Osteocyte (in vitro differentiated cells): Measurements from ENCODE around the gene ANKRD13D. TPM values are rescaled to one million over a fixed set of nuclear protein-coding genes. Genes with fewer than 3 reads are reported as not detected.
A peak's percentile ranks its signal among the peaks of the same experiment; 100 is the strongest.

Experiments
- DNase-seq: peaks from one replicate; pipeline ENCODE4 v3.0.0; 2021; ENCODE audit warnings: mixed read lengths; ENCODE audit not compliant: unreplicated experiment; ENCODE audit errors: extremely low spot score
- H3K27ac Mint-ChIP-seq: one replicate; pipeline ENCODE4 v1.8.0; 2021; ENCODE audit warnings: mild to moderate bottlenecking, mixed read lengths; ENCODE audit not compliant: unreplicated experiment
- H3K27me3 Mint-ChIP-seq: one replicate; pipeline ENCODE4 v1.8.0; 2021; ENCODE audit warnings: mixed read lengths; ENCODE audit not compliant: unreplicated experiment
- H3K36me3 Mint-ChIP-seq: one replicate; pipeline ENCODE4 v1.8.0; 2021; ENCODE audit warnings: mixed read lengths; ENCODE audit not compliant: unreplicated experiment
- H3K4me1 Mint-ChIP-seq: one replicate; pipeline ENCODE4 v1.8.0; 2021; ENCODE audit warnings: mixed read lengths; ENCODE audit not compliant: unreplicated experiment
- H3K4me3 Mint-ChIP-seq: one replicate; pipeline ENCODE4 v1.8.0; 2021; ENCODE audit warnings: mild to moderate bottlenecking, moderate library complexity, mixed read lengths; ENCODE audit not compliant: unreplicated experiment
- H3K9me3 Mint-ChIP-seq: one replicate; pipeline ENCODE4 v1.8.0; 2021; ENCODE audit warnings: mixed read lengths; ENCODE audit not compliant: unreplicated experiment
- CTCF ChIP-seq: fragments of 200-600 bp; sonication (generic); IDR thresholded peaks from 2 replicates; pipeline ENCODE4 v1.5.0; 2021; ENCODE audit warnings: antibody characterized with exemption, mild to moderate bottlenecking, moderate library complexity
- total RNA-seq: library from RNA; stranded (reverse); gene quantifications from 2 replicates; pipeline ENCODE4 v1.2.1, GENCODE V29; 2021

ANKRD13D gene
- total RNA-seq, 1 donor from 2014 or later = 56.2 TPM

- Mint-ChIP-seq H3K9me3 (no peaks in the 10 kb centered on the region), H3K27ac (peak overlapping the region; percentile 52), H3K4me3 (no peak overlapping the region), H3K27me3 (no peaks in the 10 kb centered on the region), H3K4me1 (peaks cover 18% of the 10 kb centered on the region), H3K36me3 (peaks cover 65% of the 10 kb centered on the region)
- peak; percentile 47 for TF ChIP-seq CTCF
- no peak for DNase-seq
Measured at GRCh38 chr11:67252831-67253239, 36.3 kb upstream of the ANKRD13D start.

GRCh38 chr11:67253872-67254624 lies 35.1 kb upstream of the ANKRD13D start:
- Mint-ChIP-seq H3K9me3 (no peaks in the 10 kb centered on the region), H3K4me1 (peaks cover 14% of the 10 kb centered on the region), H3K27ac (peak overlapping the region; percentile 53), H3K27me3 (no peaks in the 10 kb centered on the region), H3K4me3 (no peak overlapping the region), H3K36me3 (peaks cover 54% of the 10 kb centered on the region)
- no peak for TF ChIP-seq CTCF
- DNase-seq = no peak

- Mint-ChIP-seq H3K27me3 (no peaks in the 10 kb centered on the region), H3K4me1 (peaks cover 14% of the 10 kb centered on the region), H3K36me3 (peaks cover 47% of the 10 kb centered on the region), H3K4me3 (no peak overlapping the region), H3K27ac (no peak overlapping the region), H3K9me3 (no peaks in the 10 kb centered on the region)
- no peak for DNase-seq
- no peak for TF ChIP-seq CTCF
Measured at GRCh38 chr11:67254798-67255197, 34.3 kb upstream of the ANKRD13D start.

- Mint-ChIP-seq H3K4me3 (no peak overlapping the region), H3K9me3 (no peaks in the 10 kb centered on the region), H3K4me1 (peaks cover 14% of the 10 kb centered on the region), H3K27ac (no peak overlapping the region), H3K27me3 (no peaks in the 10 kb centered on the region), H3K36me3 (peaks cover 41% of the 10 kb centered on the region)
- no peak for DNase-seq
- no peak for TF ChIP-seq CTCF
Measured at GRCh38 chr11:67255353-67255752, 33.8 kb upstream of the ANKRD13D start.

- Mint-ChIP-seq H3K36me3 (peaks cover 41% of the 10 kb centered on the region), H3K4me3 (no peak overlapping the region), H3K27me3 (no peaks in the 10 kb centered on the region), H3K4me1 (peaks cover 16% of the 10 kb centered on the region), H3K27ac (no peak overlapping the region), H3K9me3 (no peaks in the 10 kb centered on the region)
- TF ChIP-seq CTCF = no peak
- DNase-seq = no peak
Measured at GRCh38 chr11:67255864-67256263, 33.2 kb upstream of the ANKRD13D start.
